ENCODE results near the gene ACSF2.

GRCh38 chr17:50481648-50482047 lies 55.6 kb downstream of the ACSF2 start:
- TF ChIP-seq POLR2A (IDR thresholded peaks at IDR 0.05) (no peak), CTCF (IDR thresholded peaks at IDR 0.05) (no peak)
